Loucy (cell line): ENCODE results near the gene NAV1.

Experiments
- H2AFZ ChIP-seq: fragments of 200-600 bp; sonication (generic); 2 replicates; pipeline ENCODE4 v1.6.0; 2016; ENCODE audit warnings: antibody characterized with exemption, mild to moderate bottlenecking, low read length, moderate library complexity
- H3F3A ChIP-seq: fragments of 200-600 bp; 2 replicates; pipeline ENCODE4 v1.6.0; 2016; ENCODE audit warnings: antibody characterized with exemption, low read depth, mild to moderate bottlenecking
- H3K27me3 ChIP-seq: fragments of 200-600 bp; sonication (generic); 2 replicates; pipeline ENCODE4 v1.6.1; 2014; ENCODE audit warnings: low read length, mild to moderate bottlenecking; ENCODE audit not compliant: insufficient read depth, poor library complexity, severe bottlenecking
- H3K36me3 ChIP-seq: fragments of 200-600 bp; sonication (generic); 2 replicates; pipeline ENCODE4 v1.6.1; 2016; ENCODE audit warnings: low read length; ENCODE audit not compliant: insufficient read depth
- H3K4me1 ChIP-seq: fragments of 200-600 bp; sonication (generic); 2 replicates; pipeline ENCODE4 v1.5.1; 2014; ENCODE audit warnings: low read length, mild to moderate bottlenecking; ENCODE audit not compliant: insufficient read depth, poor library complexity, severe bottlenecking
- H3K4me2 ChIP-seq: fragments of 200-600 bp; sonication (generic); 2 replicates; pipeline ENCODE4 v1.6.0; 2014; ENCODE audit warnings: antibody characterized with exemption, low read length, low read depth, mild to moderate bottlenecking; ENCODE audit not compliant: poor library complexity, severe bottlenecking
- H3K4me3 ChIP-seq: fragments of 200-600 bp; sonication (generic); 2 replicates; pipeline ENCODE4 v1.5.1; 2014; ENCODE audit warnings: low read length, mild to moderate bottlenecking, mixed read lengths; ENCODE audit not compliant: poor library complexity, severe bottlenecking
- H3K79me2 ChIP-seq: fragments of 200-600 bp; sonication (generic); 2 replicates; pipeline ENCODE4 v1.6.1; 2014; ENCODE audit warnings: low read length; ENCODE audit not compliant: insufficient read depth
- H3K9ac ChIP-seq: fragments of 200-600 bp; sonication (generic); 2 replicates; pipeline ENCODE4 v1.6.0; 2014; ENCODE audit warnings: mild to moderate bottlenecking, low read depth, low read length, moderate library complexity; ENCODE audit not compliant: poor library complexity, severe bottlenecking
- H3K9me2 ChIP-seq: fragments of 200-600 bp; sonication (generic); replicated peaks from 2 replicates; pipeline ENCODE4 v1.6.1; 2016; ENCODE audit warnings: low read depth, low read length, mixed read lengths
- H3K9me3 ChIP-seq: fragments of 200-600 bp; sonication (generic); 2 replicates; pipeline ENCODE4 v1.6.1; 2014; ENCODE audit warnings: mild to moderate bottlenecking, antibody characterized with exemption, low read length, low read depth; ENCODE audit not compliant: insufficient read depth
- H4K20me1 ChIP-seq: fragments of 200-600 bp; sonication (generic); 2 replicates; pipeline ENCODE4 v1.6.0; 2014; ENCODE audit warnings: antibody characterized with exemption, low read length, mild to moderate bottlenecking; ENCODE audit not compliant: insufficient read depth, poor library complexity, severe bottlenecking
- EZH2phosphoT487 ChIP-seq: fragments of 200-600 bp; IDR thresholded peaks from 2 replicates; pipeline ENCODE4 v1.6.1; 2018; ENCODE audit warnings: antibody characterized with exemption, mild to moderate bottlenecking, moderate library complexity, borderline replicate concordance
- TF ChIP-seq, protein P1 (sequence below): fragments of 200-600 bp; sonication (generic); conservative IDR thresholded peaks from 2 replicates; pipeline ENCODE4 v1.5.1; 2014; ENCODE audit warnings: mild to moderate bottlenecking, antibody characterized with exemption, low read length

Gene NAV1

DNA sequence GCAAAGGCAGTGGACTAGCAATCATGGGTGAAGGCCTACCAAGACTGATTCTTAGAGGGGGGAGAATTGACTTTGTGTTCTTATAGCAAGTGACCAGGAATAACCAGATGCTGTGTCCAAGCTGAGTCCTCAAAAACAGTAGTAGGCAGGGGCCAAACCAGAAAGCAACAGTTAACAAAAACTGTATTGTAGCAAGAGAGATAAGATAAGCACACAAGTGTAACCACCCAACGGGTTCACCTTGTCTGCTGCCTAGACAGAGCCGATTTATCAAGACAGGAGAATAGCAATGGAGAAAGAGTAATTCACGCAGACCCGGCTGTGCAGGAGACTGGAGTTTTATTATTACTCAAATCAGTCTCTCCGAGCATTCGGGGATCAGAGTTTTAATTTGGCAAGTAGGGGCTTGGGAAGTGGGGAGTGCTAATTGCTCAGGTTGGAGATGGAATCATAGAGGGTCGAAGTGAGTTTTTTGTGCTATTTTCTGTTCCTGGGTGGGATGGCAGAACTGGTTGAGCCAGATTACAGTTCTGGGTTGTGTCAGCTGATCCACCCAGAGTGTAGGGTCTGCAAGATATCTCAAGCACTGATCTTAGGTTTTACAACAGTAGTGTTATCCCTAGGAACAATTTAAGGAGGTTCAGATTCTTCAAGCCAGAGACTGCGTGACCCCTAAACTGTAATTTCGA is 23.7 kb upstream of the NAV1 start:
- Histone ChIP-seq H3K4me2 (no peak overlapping the region), H3K9ac (no peak overlapping the region), H3K27me3 (no peaks in the 10 kb centered on the region), H3K4me1 (peaks cover 10% of the 10 kb centered on the region), H2AFZ (no peak overlapping the region), H3K9me3 (no peaks in the 10 kb centered on the region), H3F3A (no peaks in the 10 kb centered on the region), H3K79me2 (no peaks in the 10 kb centered on the region), H3K4me3 (no peak overlapping the region), H4K20me1 (no peaks in the 10 kb centered on the region), H3K36me3 (no peaks in the 10 kb centered on the region), H3K9me2 (no peaks in the 10 kb centered on the region)
- TF ChIP-seq EZH2phosphoT487 = no peak
- TF ChIP-seq, protein P1, sequence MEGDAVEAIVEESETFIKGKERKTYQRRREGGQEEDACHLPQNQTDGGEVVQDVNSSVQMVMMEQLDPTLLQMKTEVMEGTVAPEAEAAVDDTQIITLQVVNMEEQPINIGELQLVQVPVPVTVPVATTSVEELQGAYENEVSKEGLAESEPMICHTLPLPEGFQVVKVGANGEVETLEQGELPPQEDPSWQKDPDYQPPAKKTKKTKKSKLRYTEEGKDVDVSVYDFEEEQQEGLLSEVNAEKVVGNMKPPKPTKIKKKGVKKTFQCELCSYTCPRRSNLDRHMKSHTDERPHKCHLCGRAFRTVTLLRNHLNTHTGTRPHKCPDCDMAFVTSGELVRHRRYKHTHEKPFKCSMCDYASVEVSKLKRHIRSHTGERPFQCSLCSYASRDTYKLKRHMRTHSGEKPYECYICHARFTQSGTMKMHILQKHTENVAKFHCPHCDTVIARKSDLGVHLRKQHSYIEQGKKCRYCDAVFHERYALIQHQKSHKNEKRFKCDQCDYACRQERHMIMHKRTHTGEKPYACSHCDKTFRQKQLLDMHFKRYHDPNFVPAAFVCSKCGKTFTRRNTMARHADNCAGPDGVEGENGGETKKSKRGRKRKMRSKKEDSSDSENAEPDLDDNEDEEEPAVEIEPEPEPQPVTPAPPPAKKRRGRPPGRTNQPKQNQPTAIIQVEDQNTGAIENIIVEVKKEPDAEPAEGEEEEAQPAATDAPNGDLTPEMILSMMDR = no peak

DNA sequence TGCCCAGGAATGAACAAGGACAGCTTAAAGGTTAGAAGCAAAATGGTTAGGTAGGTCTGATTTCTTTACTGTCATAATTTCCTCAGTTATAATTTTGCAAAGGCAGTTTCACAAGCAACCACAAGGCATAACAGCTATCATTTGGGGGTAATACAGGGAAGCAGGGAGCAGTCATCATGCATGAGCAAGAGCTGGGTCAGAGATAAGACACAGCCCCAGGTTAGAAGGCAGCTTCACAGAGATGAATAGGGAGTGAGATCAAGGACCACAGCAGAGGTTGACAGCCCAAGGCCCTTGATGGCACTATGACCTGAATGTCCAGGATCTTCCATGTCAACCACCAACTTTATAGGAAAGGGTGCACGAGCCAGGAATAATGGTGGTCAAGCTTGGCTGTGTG is 23.0 kb upstream of the NAV1 start:
- H3K27me3 ChIP-seq = no peaks in the 10 kb centered on the region
- H3F3A ChIP-seq = no peaks in the 10 kb centered on the region
- no peaks in the 10 kb centered on the region for H3K79me2 ChIP-seq
- H3K9me3 ChIP-seq = no peaks in the 10 kb centered on the region
- no peak overlapping the region for H2AFZ ChIP-seq
- H3K4me1 ChIP-seq = peaks cover 10% of the 10 kb centered on the region
- TF ChIP-seq EZH2phosphoT487 = no peak
- TF ChIP-seq, protein P1 = no peak
- H3K4me2 ChIP-seq = no peak overlapping the region
- no peaks in the 10 kb centered on the region for H3K36me3 ChIP-seq
- no peak overlapping the region for H3K4me3 ChIP-seq
- H3K9me2 ChIP-seq = no peaks in the 10 kb centered on the region
- H4K20me1 ChIP-seq = no peaks in the 10 kb centered on the region
- no peak overlapping the region for H3K9ac ChIP-seq

GRCh38 chr1:201516511-201517127 is 22.3 kb upstream of the NAV1 start:
- Histone ChIP-seq H3F3A (no peaks in the 10 kb centered on the region), H3K4me1 (peaks cover 8% of the 10 kb centered on the region), H3K9me2 (no peaks in the 10 kb centered on the region), H4K20me1 (no peaks in the 10 kb centered on the region), H3K4me2 (no peak overlapping the region), H3K36me3 (no peaks in the 10 kb centered on the region), H3K27me3 (no peaks in the 10 kb centered on the region), H3K9ac (no peak overlapping the region), H3K4me3 (no peak overlapping the region), H2AFZ (no peak overlapping the region), H3K79me2 (no peaks in the 10 kb centered on the region), H3K9me3 (no peaks in the 10 kb centered on the region)
- TF ChIP-seq, protein P1 = no peak
- TF ChIP-seq EZH2phosphoT487 = no peak
